A549 (cell line): ENCODE data around the gene TMEM141. TPM values are rescaled to one million over a fixed set of nuclear protein-coding genes. Genes with fewer than 3 reads are reported as not detected.
"Not testable (repeated sequence)": the region's sequence is repeated elsewhere in the genome, so short reads cannot be mapped to it uniquely, and the experiment has no call there.

Source experiments
- ATAC-seq, 2 experiments: fragments of 200-7000 bp in 1 of 2; fragments of >200 bp in 1 of 2; cut with Nextera tagmentation in 1 of 2; cut with Tn5 transposase in 1 of 2; 3 replicates each; pipeline versions ENCODE4 v1.8.0 to v1.9.1; 2018 to 2020; ENCODE audit warnings: mild to moderate bottlenecking in 1 of 2, moderate library complexity in 1 of 2
- CTCF ChIA-PET: fragments of 300-600 bp; sonication (Branson Sonifier 250); formaldehyde crosslinking; extraction: SDS; loops from one replicate; lab custom pipeline; 2021; ENCODE audit warnings: antibody characterized with exemption, inconsistent platforms; lab: Yijun Ruan, JAX
- POLR2A ChIA-PET: fragments of 350-600 bp; formaldehyde crosslinking; extraction: SDS; loops from one replicate; lab custom pipeline; 2021; ENCODE audit warnings: antibody characterized with exemption, inconsistent platforms; lab: Yijun Ruan, JAX
- DNase-seq, 2 experiments: peaks; one replicate each; pipeline versions ENCODE4 v3.0.0 to v3.0.0-alpha.2; 2011 to 2016; ENCODE audit warnings: low read depth in 1 of 2, low spot score in 1 of 2
- FAIRE-seq: peaks from 2 replicates; lab custom pipeline; 2011; peaks lifted over from hg19 to GRCh38; lab: Jason Lieb, UNC
- H3K27ac ChIP-seq, 2 experiments: fragments of >200 bp; sonication (Bioruptor Twin); formaldehyde crosslinking; 3 replicates each; pipeline ENCODE4 v1.5.1; 2016 to 2017
- H3K4me1 ChIP-seq: fragments of >200 bp; sonication (Bioruptor Twin); formaldehyde crosslinking; 3 replicates; pipeline ENCODE4 v1.6.1; 2016
- H3K4me2 ChIP-seq: fragments of >200 bp; sonication (Bioruptor Twin); formaldehyde crosslinking; 3 replicates; pipeline ENCODE4 v1.6.1; 2016
- H3K4me3 ChIP-seq: fragments of >200 bp; sonication (Bioruptor Twin); formaldehyde crosslinking; 3 replicates; pipeline ENCODE4 v1.5.1; 2016
- H3K9me3 ChIP-seq: fragments of >200 bp; sonication (Bioruptor Twin); formaldehyde crosslinking; 3 replicates; pipeline ENCODE4 v1.6.1; 2016
- BHLHE40 ChIP-seq: IDR thresholded peaks from 2 replicates; pipeline ENCODE4 v1.6.1; 2012; ENCODE audit warnings: low read depth, low read length, inconsistent platforms
- EHF ChIP-seq: fragments of 250-450 bp; sonication (Bioruptor Pico); IDR thresholded peaks from 2 replicates; pipeline ENCODE4 v1.5.0; 2020; ENCODE audit warnings: mild to moderate bottlenecking
- HDAC2 ChIP-seq: fragments of 200-600 bp; sonication (generic); IDR thresholded peaks from 2 replicates; pipeline ENCODE4 v1.6.1; 2016
- HOXA7 ChIP-seq: fragments of 250-450 bp; sonication (Bioruptor Pico); IDR thresholded peaks from 2 replicates; pipeline ENCODE4 v1.5.0; 2020; ENCODE audit warnings: mild to moderate bottlenecking, moderate library complexity
- HOXB13 ChIP-seq: fragments of 250-450 bp; sonication (Bioruptor Pico); IDR thresholded peaks from 2 replicates; pipeline ENCODE4 v1.5.0; 2020; ENCODE audit warnings: low read depth, mild to moderate bottlenecking, moderate library complexity
- HOXB5 ChIP-seq: fragments of 250-450 bp; sonication (Bioruptor Pico); IDR thresholded peaks from 2 replicates; pipeline ENCODE4 v1.5.0; 2020; ENCODE audit warnings: mild to moderate bottlenecking, moderate library complexity
- MAFK ChIP-seq: fragments of 450-650 bp; IDR thresholded peaks from 2 replicates; pipeline ENCODE4 v1.6.1; 2014; ENCODE audit not compliant: partially characterized antibody
- NFE2L2 ChIP-seq: fragments of 150-350 bp; conservative IDR thresholded peaks from 2 replicates; pipeline ENCODE4 v1.6.1; 2014; ENCODE audit warnings: low read length
- RAD21 ChIP-seq, 2 experiments: fragments of >200 bp in 1 of 2; sonication (Bioruptor Twin) in 1 of 2; formaldehyde crosslinking in 1 of 2; IDR thresholded peaks in 1 of 2; conservative IDR thresholded peaks in 1 of 2; 2 replicates in 1 of 2; 3 replicates in 1 of 2; pipeline ENCODE4 v1.6.1; 2012 to 2018; ENCODE audit warnings: inconsistent platforms in 1 of 2
- RFX5 ChIP-seq: fragments of 450-650 bp; IDR thresholded peaks from 2 replicates; pipeline ENCODE4 v1.7.1; 2014; ENCODE audit warnings: antibody characterized with exemption, mild to moderate bottlenecking, moderate library complexity
- SMC3 ChIP-seq: fragments of >200 bp; sonication (Bioruptor Twin); formaldehyde crosslinking; IDR thresholded peaks from 3 replicates; pipeline ENCODE4 v1.6.1; 2018; ENCODE audit warnings: inconsistent platforms
- SREBF2 ChIP-seq: fragments of 450-650 bp; IDR thresholded peaks from 2 replicates; pipeline ENCODE4 v1.6.1; 2014; ENCODE audit warnings: mild to moderate bottlenecking, moderate library complexity
- ZFP36 ChIP-seq: fragments of 450-650 bp; IDR thresholded peaks from 2 replicates; pipeline ENCODE4 v1.6.1; 2014; ENCODE audit warnings: borderline replicate concordance; ENCODE audit not compliant: partially characterized antibody
- ZNF302 ChIP-seq: fragments of 250-450 bp; sonication (Bioruptor Pico); IDR thresholded peaks from 2 replicates; pipeline ENCODE4 v1.9.0; 2021; ENCODE audit warnings: inconsistent platforms, mild to moderate bottlenecking, moderate library complexity
- ZSCAN20 ChIP-seq: fragments of 250-450 bp; sonication (Bioruptor Pico); IDR thresholded peaks from 2 replicates; pipeline ENCODE4 v1.8.0; 2022; ENCODE audit warnings: mild to moderate bottlenecking, moderate library complexity
- WGBS: methylation state at CpG from one replicate; pipeline ENCODE4 v1.1.6; 2017; ENCODE audit errors: missing lambda C conversion rate; 5-methylcytosine and 5-hydroxymethylcytosine counted together
- polyA plus RNA-seq, 4 experiments: library from polyadenylated mRNA; depleted of rRNA in 3 of 4; stranded (reverse); fragments of >200 nt; fragmentation: RNase III in 1 of 4; extraction: RNeasy Plus Mini Kit Qiagen cat#74134 plus additional on column Dnase treatment in 1 of 4; gene quantifications; 2 replicates in 3 of 4; 3 replicates in 1 of 4; pipeline ENCODE4 v1.2.3, GENCODE V29; 2011 to 2017
- TF ChIP-seq, protein P1 (sequence below): fragments of >200 bp; sonication (Bioruptor Twin); formaldehyde crosslinking; IDR thresholded peaks from 3 replicates; pipeline ENCODE4 v1.5.1; 2016
- TF ChIP-seq, protein P2 (sequence below): fragments of 450-650 bp; IDR thresholded peaks from 2 replicates; pipeline ENCODE4 v1.6.1; 2014; ENCODE audit warnings: antibody characterized with exemption
- TF ChIP-seq, protein P3 (sequence below): IDR thresholded peaks from 2 replicates; pipeline ENCODE4 v1.6.1; 2012

Gene TMEM141
- polyA plus RNA-seq, 2 of the 4 experiments (the other 2 are of a cell fraction), result 64.5 to 70.7 TPM

DNA sequence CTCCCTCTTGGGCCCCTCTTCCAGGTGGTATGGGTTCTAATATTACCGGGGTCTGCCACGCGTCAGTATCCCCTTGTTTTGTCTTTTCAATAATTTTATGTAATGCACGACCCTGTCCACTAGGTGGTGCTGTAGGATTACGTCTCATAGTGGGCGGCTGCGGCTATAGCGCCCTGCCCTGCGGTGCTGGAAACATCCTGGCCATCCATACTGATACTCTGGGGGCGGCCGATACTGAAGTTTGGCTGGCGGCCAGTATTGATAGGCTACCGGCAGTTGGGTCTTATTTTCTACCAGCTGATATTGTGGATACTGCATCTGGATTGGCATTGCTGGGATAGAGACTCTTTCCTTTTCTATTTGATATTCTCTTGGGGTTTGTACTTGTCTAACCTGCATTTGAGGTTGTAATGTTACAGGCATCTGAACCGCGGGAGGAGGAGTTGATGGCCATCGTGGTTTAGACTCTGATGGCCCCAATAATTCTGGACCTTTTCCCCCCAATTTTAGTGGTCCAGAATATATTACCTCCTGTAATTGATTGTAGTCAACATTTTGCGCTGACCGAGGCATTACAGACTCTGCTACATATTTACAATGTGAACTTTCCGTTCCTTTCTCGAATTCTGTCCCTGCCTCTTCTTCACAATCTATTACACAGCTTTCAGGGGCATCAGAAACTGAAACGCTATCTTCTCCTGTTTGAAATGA lies 3.3 kb upstream of the TMEM141 start:
- Histone ChIP-seq H3K9me3 (no peaks in the 10 kb centered on the region), H3K27ac (peak overlapping the region; percentile 75 to 83), H3K4me2 (peak overlapping the region; percentile 88), H3K4me3 (peak overlapping the region; percentile 30), H3K4me1 (peaks cover 37% of the 10 kb centered on the region)
- CTCF ChIA-PET, result interaction anchor here (0.6 to 26.2 kb wide), 51 partner anchors 8 to 442 kb away, joined by 3 to 625 read pairs (median 4); partner anchors contain the start of genes AJM1, CCDC183, FUT7 and LCN15
- no peak for FAIRE-seq
- DNase-seq, result peak; percentile 49 to 59
- 7% methylated on average over 21 of the region's 21 CpGs for WGBS
- ATAC-seq, result peak; percentile 16 to 49
- POLR2A ChIA-PET, result no interaction called here
- TF ChIP-seq, protein P1, sequence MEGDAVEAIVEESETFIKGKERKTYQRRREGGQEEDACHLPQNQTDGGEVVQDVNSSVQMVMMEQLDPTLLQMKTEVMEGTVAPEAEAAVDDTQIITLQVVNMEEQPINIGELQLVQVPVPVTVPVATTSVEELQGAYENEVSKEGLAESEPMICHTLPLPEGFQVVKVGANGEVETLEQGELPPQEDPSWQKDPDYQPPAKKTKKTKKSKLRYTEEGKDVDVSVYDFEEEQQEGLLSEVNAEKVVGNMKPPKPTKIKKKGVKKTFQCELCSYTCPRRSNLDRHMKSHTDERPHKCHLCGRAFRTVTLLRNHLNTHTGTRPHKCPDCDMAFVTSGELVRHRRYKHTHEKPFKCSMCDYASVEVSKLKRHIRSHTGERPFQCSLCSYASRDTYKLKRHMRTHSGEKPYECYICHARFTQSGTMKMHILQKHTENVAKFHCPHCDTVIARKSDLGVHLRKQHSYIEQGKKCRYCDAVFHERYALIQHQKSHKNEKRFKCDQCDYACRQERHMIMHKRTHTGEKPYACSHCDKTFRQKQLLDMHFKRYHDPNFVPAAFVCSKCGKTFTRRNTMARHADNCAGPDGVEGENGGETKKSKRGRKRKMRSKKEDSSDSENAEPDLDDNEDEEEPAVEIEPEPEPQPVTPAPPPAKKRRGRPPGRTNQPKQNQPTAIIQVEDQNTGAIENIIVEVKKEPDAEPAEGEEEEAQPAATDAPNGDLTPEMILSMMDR, result peak; percentile 94
- TF ChIP-seq HOXB13 (CRISPR knock-in tag) (no peak), MAFK (peak; percentile 58), SREBF2 (no peak), SMC3 (peak; percentile 58), RAD21 (conservative IDR thresholded peaks at IDR 0.05 in 1 of 2, IDR thresholded peaks at IDR 0.05 in 1 of 2) (peak; percentile 93 to 94), ZNF302 (CRISPR knock-in tag) (no peak), HOXA7 (CRISPR knock-in tag) (no peak)
- TF ChIP-seq, protein P2, sequence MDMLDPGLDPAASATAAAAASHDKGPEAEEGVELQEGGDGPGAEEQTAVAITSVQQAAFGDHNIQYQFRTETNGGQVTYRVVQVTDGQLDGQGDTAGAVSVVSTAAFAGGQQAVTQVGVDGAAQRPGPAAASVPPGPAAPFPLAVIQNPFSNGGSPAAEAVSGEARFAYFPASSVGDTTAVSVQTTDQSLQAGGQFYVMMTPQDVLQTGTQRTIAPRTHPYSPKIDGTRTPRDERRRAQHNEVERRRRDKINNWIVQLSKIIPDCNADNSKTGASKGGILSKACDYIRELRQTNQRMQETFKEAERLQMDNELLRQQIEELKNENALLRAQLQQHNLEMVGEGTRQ, result no peak

DNA sequence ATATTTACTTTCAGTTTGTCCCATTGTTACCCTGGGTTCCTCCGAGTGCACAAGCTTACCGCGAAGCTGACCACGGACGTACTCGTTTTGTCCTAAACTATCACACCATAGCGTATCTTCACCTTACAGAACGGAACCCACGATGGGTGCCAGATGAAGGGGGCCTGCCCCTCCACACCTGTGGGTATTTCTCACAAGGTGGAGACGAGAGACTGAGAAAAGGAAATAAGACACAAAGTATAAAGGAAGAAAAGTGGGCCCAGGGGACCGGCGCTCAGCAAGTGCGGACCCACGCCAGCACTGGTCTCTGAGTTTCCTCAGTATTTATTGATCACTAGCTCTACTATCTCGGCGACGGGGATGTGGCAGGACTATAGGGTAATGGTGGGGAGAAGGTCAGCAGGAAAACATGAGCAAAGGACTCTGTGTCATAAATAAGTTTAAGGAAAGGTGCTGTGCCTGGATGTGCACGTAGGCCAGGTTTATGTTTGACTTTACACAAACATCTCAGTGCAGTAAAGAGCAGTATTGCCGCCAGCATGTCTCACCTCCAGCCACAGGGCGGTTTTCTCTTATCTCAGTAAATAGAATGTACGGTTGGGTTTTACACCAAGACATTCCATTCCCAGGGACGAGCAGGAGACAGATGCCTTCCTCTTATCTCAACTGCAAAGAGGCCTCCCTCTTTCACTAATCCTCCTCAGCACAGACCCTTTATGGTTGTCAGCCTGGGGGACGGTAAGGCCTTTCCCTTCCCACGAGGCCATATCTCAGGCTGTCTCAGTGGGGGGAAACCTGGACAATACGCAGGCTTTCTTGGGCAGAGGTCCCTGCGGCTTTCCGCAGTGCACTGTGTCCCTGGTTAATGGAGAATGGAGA lies 2.3 kb upstream of the TMEM141 start:
- ATAC-seq, POLR2A ChIA-PET, DNase-seq, FAIRE-seq, H3K9me3 ChIP-seq: not testable (repeated sequence)
- TF ChIP-seq, protein P3, sequence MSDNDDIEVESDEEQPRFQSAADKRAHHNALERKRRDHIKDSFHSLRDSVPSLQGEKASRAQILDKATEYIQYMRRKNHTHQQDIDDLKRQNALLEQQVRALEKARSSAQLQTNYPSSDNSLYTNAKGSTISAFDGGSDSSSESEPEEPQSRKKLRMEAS, result 0 out of 2 replicates have a peak, but pooled peaks have one; percentile 29
- Histone ChIP-seq H3K27ac (peak overlapping the region; percentile 75 to 83), H3K4me3 (peak overlapping the region; percentile 30), H3K4me1 (peaks cover 45% of the 10 kb centered on the region), H3K4me2 (peak overlapping the region; percentile 88)
- 15% methylated on average over 25 of the region's 27 CpGs for WGBS
- CTCF ChIA-PET, result interaction anchor here (0.6 to 26.2 kb wide), 33 partner anchors 9 to 441 kb away, joined by 3 to 625 read pairs (median 7); partner anchors contain the start of genes AJM1, FUT7, LCN15 and LCN8

DNA sequence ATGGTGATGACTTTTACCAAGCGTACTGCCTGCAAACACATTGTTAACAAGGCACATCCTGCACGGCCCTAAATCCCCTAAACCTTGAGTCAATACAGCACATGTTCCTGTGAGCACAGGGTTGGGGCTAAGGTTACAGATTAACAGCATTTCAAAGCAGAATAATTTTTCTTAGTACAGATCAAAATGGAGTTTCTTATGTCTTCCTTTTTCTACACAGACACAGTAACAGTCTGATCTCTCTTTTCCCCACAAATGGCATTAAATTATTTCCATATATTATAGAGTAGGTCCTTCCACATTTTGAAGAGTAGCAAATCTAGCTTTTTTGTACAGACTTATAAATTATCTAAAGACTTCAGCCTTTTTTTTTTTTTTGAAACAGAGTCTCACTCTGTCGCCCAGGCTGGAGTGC lies 1.6 kb upstream of the TMEM141 start:
- ChIA-PET CTCF (interaction anchor here (3.6 to 26.2 kb wide), 5 partner anchors 8 to 245 kb away, joined by 13 to 625 read pairs (median 33); partner anchors contain the start of genes FUT7, LCN15, LCN8 and RABL6), POLR2A (no interaction called here)
- Histone ChIP-seq H3K4me3 (no peak overlapping the region), H3K27ac (peak overlapping the region; percentile 75 to 83), H3K4me1 (peaks cover 45% of the 10 kb centered on the region), H3K9me3 (no peaks in the 10 kb centered on the region), H3K4me2 (peak overlapping the region; percentile 88)
- WGBS, result 32% methylated on average over 3 of the region's 3 CpGs
- no peak for ATAC-seq
- FAIRE-seq, result no peak
- TF ChIP-seq ZSCAN20 (CRISPR knock-in tag) (peak; percentile 49; the same call in 1 of the 2 replicates), EHF (CRISPR knock-in tag) (peak; percentile 61; the same call in 1 of the 2 replicates), NFE2L2 (no peak), ZFP36 (no peak), HOXB5 (0 out of 2 replicates have a peak, but pooled peaks have one; percentile 44), HOXB13 (CRISPR knock-in tag) (peak; percentile 20; the same call in 1 of the 2 replicates), BHLHE40 (no peak), HDAC2 (no peak), RFX5 (no peak)
- TF ChIP-seq, protein P3, result peak; percentile 13; the same call in 1 of the 2 replicates
- DNase-seq, result peak in 1 of 2 experiments; percentile 41
